ENCODE data around the gene SGK2. TPM values are rescaled to one million over a fixed set of nuclear protein-coding genes. Genes with fewer than 3 reads are reported as not detected.

SGK2 gene
- total RNA-seq = 0.52 and 2.5 TPM in 2 replicates
- long read RNA-seq, partial matches to known transcripts = 1 of 1 reads
- long read RNA-seq, other reads (novel, unspliced or antisense) = 0 of 1 reads

DNA sequence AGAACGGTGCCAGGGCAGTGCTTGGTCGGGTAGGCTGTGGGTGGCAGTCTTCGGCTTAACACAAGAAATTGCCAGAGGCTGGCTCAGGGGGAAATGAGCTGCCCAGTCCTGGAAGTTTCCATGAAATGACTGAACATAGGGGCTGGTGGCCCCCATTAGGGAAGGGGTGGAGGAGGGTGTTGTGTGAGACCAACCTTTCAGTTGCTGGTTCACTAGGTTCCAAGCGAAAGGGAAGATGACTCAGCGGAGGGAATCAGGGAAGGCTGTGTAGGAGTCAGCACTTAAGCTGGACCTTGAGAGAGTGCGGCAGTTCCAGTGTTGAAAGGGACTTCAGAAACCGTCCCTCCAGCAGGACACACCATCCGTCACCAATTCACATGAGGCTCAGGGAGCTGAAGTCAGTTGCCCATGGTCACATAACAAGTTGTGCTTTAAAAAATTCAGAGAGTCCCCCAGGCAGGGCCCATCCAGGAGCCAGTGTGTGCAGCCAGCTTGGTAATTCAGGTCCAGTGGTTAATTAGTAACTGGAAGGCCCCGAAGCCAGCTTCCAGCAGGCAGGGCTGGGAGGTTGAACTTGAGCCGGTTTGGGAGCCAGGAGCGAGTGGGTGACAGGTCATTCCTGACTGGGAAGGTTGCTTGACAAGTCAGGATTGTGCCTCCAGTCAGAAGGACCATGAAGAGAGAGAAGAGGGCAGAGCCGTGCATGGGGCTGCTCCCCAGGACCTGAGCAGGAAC, at the start of gene SGK2:
TSS of gene SGK2 (plus strand) at position 616 of the 735 bp plus-strand sequence. CDS start 7,469 bp downstream, outside the sequence.
- no peaks in the 10 kb centered on the region for H3K27me3 Mint-ChIP-seq (ENCODE audit: unreplicated experiment)
- peak within 1 kb of the TSS; percentile 55 for H3K27ac Mint-ChIP-seq (ENCODE audit: unreplicated experiment)
- peaks cover 15% of the 10 kb centered on the region for H3K4me1 Mint-ChIP-seq (ENCODE audit: unreplicated experiment)
- no peaks in the 10 kb centered on the region for H3K9me3 Mint-ChIP-seq (ENCODE audit: unreplicated experiment)
- H3K4me3 Mint-ChIP-seq (ENCODE audit: unreplicated experiment) = no peak within 1 kb of the TSS
- H3K36me3 Mint-ChIP-seq (ENCODE audit: unreplicated experiment) = no peaks in the 10 kb centered on the region
- TF ChIP-seq, protein P1, sequence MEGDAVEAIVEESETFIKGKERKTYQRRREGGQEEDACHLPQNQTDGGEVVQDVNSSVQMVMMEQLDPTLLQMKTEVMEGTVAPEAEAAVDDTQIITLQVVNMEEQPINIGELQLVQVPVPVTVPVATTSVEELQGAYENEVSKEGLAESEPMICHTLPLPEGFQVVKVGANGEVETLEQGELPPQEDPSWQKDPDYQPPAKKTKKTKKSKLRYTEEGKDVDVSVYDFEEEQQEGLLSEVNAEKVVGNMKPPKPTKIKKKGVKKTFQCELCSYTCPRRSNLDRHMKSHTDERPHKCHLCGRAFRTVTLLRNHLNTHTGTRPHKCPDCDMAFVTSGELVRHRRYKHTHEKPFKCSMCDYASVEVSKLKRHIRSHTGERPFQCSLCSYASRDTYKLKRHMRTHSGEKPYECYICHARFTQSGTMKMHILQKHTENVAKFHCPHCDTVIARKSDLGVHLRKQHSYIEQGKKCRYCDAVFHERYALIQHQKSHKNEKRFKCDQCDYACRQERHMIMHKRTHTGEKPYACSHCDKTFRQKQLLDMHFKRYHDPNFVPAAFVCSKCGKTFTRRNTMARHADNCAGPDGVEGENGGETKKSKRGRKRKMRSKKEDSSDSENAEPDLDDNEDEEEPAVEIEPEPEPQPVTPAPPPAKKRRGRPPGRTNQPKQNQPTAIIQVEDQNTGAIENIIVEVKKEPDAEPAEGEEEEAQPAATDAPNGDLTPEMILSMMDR (IDR thresholded peaks at IDR 0.05) = no peak
- no peak for DNase-seq (ENCODE audit: extremely low spot score, unreplicated experiment)

DNA sequence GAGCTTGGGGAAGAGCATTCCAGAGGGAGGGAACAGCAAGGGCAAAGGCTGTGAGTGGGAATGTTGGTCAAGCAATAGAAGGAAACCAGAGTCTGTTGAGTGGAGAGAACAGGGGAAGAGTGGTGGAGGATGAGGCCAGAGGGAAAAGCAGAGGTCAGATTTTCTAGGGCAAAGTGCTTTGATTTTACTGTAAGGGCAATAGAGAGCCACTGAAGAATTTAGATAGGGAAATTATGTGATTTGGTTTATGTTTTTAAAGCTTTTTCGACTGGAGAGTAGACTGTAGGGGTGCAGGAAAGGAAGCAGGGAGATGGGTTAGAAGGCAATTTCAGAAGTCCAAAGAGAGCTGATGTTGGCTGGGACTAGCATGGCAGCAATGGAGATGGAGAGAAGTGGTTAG, 46.9 kb upstream of the SGK2 start:
- DNase-seq (ENCODE audit: extremely low spot score, unreplicated experiment) = no peak
- Mint-ChIP-seq H3K4me1 (ENCODE audit: unreplicated experiment) (peaks cover 6% of the 10 kb centered on the region), H3K27ac (ENCODE audit: unreplicated experiment) (no peak overlapping the region), H3K36me3 (ENCODE audit: unreplicated experiment) (no peaks in the 10 kb centered on the region), H3K4me3 (ENCODE audit: unreplicated experiment) (no peak overlapping the region), H3K27me3 (ENCODE audit: unreplicated experiment) (no peaks in the 10 kb centered on the region), H3K9me3 (ENCODE audit: unreplicated experiment) (no peaks in the 10 kb centered on the region)
- TF ChIP-seq, protein P1 (IDR thresholded peaks at IDR 0.05) = no peak

DNA sequence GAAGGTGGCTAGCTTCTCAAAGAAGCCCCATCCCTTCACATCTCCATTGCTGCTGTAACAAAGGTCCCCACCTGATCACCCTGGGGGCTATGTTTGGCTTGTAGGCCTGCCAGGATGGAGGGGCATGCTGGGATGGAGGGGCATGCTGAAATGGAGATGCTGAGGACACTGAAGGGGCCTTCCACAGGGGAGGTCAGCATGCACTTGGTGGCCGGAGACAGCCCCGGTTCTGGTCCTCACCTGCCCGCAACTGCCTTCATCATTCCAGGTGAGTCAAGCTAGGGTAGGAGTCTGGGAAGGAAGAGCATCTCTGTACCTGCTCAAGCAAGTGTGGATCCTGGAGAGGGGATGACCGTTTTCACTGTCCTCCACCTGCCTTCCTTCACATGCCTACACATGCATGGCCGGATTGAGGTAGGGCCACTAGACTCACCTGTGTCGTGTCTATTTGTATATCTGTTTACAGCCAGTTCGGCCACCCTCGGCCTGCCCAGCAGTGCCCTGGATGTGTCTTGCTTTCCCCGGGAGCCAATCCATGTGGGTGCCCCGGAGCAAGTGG, 45.4 kb upstream of the SGK2 start:
- H3K4me1 Mint-ChIP-seq (ENCODE audit: unreplicated experiment) = peaks cover 6% of the 10 kb centered on the region
- no peaks in the 10 kb centered on the region for H3K27me3 Mint-ChIP-seq (ENCODE audit: unreplicated experiment)
- no peaks in the 10 kb centered on the region for H3K9me3 Mint-ChIP-seq (ENCODE audit: unreplicated experiment)
- H3K36me3 Mint-ChIP-seq (ENCODE audit: unreplicated experiment) = peaks cover 6% of the 10 kb centered on the region
- peak overlapping the region; percentile 90 for H3K4me3 Mint-ChIP-seq (ENCODE audit: unreplicated experiment)
- no peak for DNase-seq (ENCODE audit: extremely low spot score, unreplicated experiment)
- H3K27ac Mint-ChIP-seq (ENCODE audit: unreplicated experiment) = no peak overlapping the region
- TF ChIP-seq, protein P1 (IDR thresholded peaks at IDR 0.05) = no peak

DNA sequence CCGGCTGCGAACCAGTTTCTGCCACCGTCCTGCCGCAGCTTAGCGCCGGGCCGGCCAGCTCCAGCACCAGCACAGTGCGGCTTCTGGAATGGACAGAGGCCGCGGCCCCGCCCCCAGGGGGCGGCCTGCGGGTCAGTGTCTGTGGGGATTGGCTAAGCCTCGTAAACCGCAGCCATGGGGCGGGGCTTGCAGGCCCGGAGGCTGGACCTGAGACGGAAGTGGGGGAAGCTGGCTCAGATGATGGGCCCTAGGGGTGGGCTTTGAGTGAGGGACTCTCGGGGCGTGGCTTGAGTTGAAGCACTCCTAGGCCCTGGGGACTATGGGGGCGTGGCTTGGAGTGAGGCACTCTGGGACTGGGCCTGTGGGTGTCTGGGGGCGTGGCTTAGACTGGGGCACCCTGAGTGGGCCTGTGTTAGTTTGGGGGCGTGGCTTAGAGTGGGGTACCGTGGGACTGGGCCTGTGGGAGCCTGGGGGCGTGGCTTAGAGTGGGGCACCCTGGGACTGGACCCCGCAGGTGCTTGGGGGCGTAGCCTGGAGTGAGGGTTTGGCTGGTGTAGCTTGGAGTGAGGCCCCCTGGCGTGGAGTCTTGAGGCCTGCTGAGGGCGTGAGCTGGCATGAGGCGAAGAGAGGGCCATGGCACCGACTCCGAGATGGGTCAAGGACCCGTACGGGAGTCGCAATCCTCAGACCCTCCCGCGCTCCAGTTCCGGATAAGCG, 44.7 kb upstream of the SGK2 start:
- Mint-ChIP-seq H3K36me3 (ENCODE audit: unreplicated experiment) (peaks cover 6% of the 10 kb centered on the region), H3K27me3 (ENCODE audit: unreplicated experiment) (no peaks in the 10 kb centered on the region), H3K4me1 (ENCODE audit: unreplicated experiment) (peaks cover 6% of the 10 kb centered on the region), H3K9me3 (ENCODE audit: unreplicated experiment) (no peaks in the 10 kb centered on the region), H3K4me3 (ENCODE audit: unreplicated experiment) (peak overlapping the region; percentile 90), H3K27ac (ENCODE audit: unreplicated experiment) (peak overlapping the region; percentile 88)
- peak; percentile 99 for DNase-seq (ENCODE audit: extremely low spot score, unreplicated experiment)
- TF ChIP-seq, protein P1 (IDR thresholded peaks at IDR 0.05) = peak; percentile 37

DNA sequence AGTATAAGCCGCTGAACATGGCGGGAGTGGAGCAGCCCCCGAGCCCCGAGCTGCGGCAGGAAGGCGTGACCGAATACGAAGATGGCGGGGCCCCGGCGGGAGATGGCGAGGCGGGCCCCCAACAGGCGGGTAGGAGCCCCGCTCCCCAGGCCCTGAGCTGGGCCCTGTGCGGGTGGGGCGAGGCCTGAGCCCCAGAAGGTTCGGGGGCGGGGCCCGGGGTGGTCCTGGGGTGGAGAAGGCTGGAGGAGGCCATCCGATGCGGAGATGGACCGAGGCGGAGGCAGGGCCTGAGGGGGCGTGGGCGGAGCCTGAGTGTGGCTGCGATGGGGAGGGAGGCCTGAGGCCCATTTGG, 44.2 kb upstream of the SGK2 start:
- Mint-ChIP-seq H3K36me3 (ENCODE audit: unreplicated experiment) (peaks cover 6% of the 10 kb centered on the region), H3K9me3 (ENCODE audit: unreplicated experiment) (no peaks in the 10 kb centered on the region), H3K4me1 (ENCODE audit: unreplicated experiment) (peaks cover 6% of the 10 kb centered on the region), H3K27ac (ENCODE audit: unreplicated experiment) (peak overlapping the region; percentile 88), H3K4me3 (ENCODE audit: unreplicated experiment) (peak overlapping the region; percentile 90), H3K27me3 (ENCODE audit: unreplicated experiment) (no peaks in the 10 kb centered on the region)
- no peak for DNase-seq (ENCODE audit: extremely low spot score, unreplicated experiment)
- TF ChIP-seq, protein P1 (IDR thresholded peaks at IDR 0.05) = no peak
